SK-N-SH (cell line): Measurements from ENCODE around the gene DNAH10. TPM values are rescaled to one million over a fixed set of nuclear protein-coding genes. Genes with fewer than 3 reads are reported as not detected.

Experiments used
- CTCF ChIA-PET: fragments of 300-600, 350-600 bp; formaldehyde crosslinking; extraction: SDS; loops from one replicate; lab custom pipeline; 2021; lab: Yijun Ruan, JAX
- POLR2A ChIA-PET: fragments of 350-600 bp; sonication (Branson Sonifier 250); formaldehyde crosslinking; extraction: SDS; loops from one replicate; lab custom pipeline; 2020; ENCODE audit warnings: antibody characterized with exemption, inconsistent platforms; lab: Yijun Ruan, JAX
- DNase-seq: peaks from one replicate; pipeline ENCODE4 v3.0.0; 2012
- H2AFZ ChIP-seq: fragments of 200-600 bp; sonication (generic); 2 replicates; pipeline ENCODE4 v1.8.1; 2016; ENCODE audit warnings: antibody characterized with exemption, mild to moderate bottlenecking, low read depth
- H3F3A ChIP-seq: fragments of 200-600 bp; sonication (generic); replicated peaks from 2 replicates; pipeline ENCODE3; 2016; ENCODE audit warnings: antibody characterized with exemption, mild to moderate bottlenecking; ENCODE audit not compliant: insufficient read depth
- H3K27ac ChIP-seq, 2 experiments: fragments of 200-500 bp in 1 of 2; fragments of 200-600 bp in 1 of 2; sonication (Bioruptor generic) in 1 of 2; sonication (generic), shearing (Covaris generic) in 1 of 2; 2 replicates each; pipeline versions ENCODE4 v1.5.1 to v1.6.1; 2014 to 2016; ENCODE audit warnings: low read depth in 2 of 2, inconsistent platforms in 1 of 2, low read length in 1 of 2, mild to moderate bottlenecking in 1 of 2, mixed read lengths in 1 of 2
- H3K27me3 ChIP-seq: fragments of 200-600 bp; sonication (generic), shearing (Covaris generic); 2 replicates; pipeline ENCODE4 v1.6.1; 2016; ENCODE audit warnings: mixed run types; ENCODE audit not compliant: insufficient read depth
- H3K36me3 ChIP-seq, 2 experiments: fragments of 200-500 bp in 1 of 2; fragments of 200-600 bp in 1 of 2; sonication (Bioruptor generic) in 1 of 2; sonication (generic) in 1 of 2; replicated peaks in 1 of 2; 2 replicates each; pipeline versions ENCODE3 to v1.5.1; 2014 to 2016; ENCODE audit warnings: low read length in 1 of 2, mild to moderate bottlenecking in 1 of 2; ENCODE audit not compliant: insufficient read depth in 2 of 2, control insufficient read depth in 1 of 2
- H3K4me1 ChIP-seq, 2 experiments: fragments of 200-500 bp in 1 of 2; fragments of 200-600 bp in 1 of 2; sonication (Bioruptor generic) in 1 of 2; sonication (generic), shearing (Covaris generic) in 1 of 2; 2 replicates each; pipeline versions ENCODE4 v1.5.1 to v1.6.1; 2014 to 2016; ENCODE audit warnings: low read depth in 1 of 2, low read length in 1 of 2, mixed run types in 1 of 2; ENCODE audit not compliant: insufficient read depth in 2 of 2, control insufficient read depth in 1 of 2
- H3K4me2 ChIP-seq: fragments of 200-600 bp; sonication (generic), shearing (Covaris generic); 2 replicates; pipeline ENCODE4 v1.6.1; 2017; ENCODE audit warnings: mixed run types
- H3K4me3 ChIP-seq, 2 experiments: fragments of 200-500 bp in 1 of 2; fragments of 200-600 bp in 1 of 2; sonication (Bioruptor generic) in 1 of 2; sonication (generic), shearing (Covaris generic) in 1 of 2; 2 replicates each; pipeline versions ENCODE4 v1.5.1 to v1.8.1; 2014 to 2016; ENCODE audit warnings: low read depth in 2 of 2, inconsistent platforms in 1 of 2, low read length in 1 of 2, mild to moderate bottlenecking in 1 of 2, mixed read lengths in 1 of 2, moderate library complexity in 1 of 2
- H3K79me2 ChIP-seq: fragments of 200-600 bp; sonication (generic); 2 replicates; pipeline ENCODE4 v1.8.1; 2017; ENCODE audit warnings: mild to moderate bottlenecking; ENCODE audit not compliant: insufficient read depth
- H3K9ac ChIP-seq: fragments of 200-600 bp; sonication (generic); 2 replicates; pipeline ENCODE4 v1.6.1; 2017; ENCODE audit warnings: mixed run types
- H3K9me2 ChIP-seq: fragments of 200-600 bp; sonication (generic); 2 replicates; pipeline ENCODE4 v1.6.1; 2017; ENCODE audit warnings: mixed run types
- H3K9me3 ChIP-seq: fragments of 200-600 bp; sonication (generic); 2 replicates; pipeline ENCODE4 v1.6.1; 2017; ENCODE audit warnings: mixed run types, mild to moderate bottlenecking, moderate library complexity
- H4K20me1 ChIP-seq: fragments of 200-600 bp; sonication (generic); 2 replicates; pipeline ENCODE4 v1.6.1; 2017; ENCODE audit warnings: mild to moderate bottlenecking, mixed run types; ENCODE audit not compliant: insufficient read depth
- ELF1 ChIP-seq: IDR thresholded peaks from 2 replicates; pipeline ENCODE4 v1.4.0; 2012
- EZH2phosphoT487 ChIP-seq: fragments of 200-600 bp; sonication (generic); IDR thresholded peaks from 2 replicates; pipeline ENCODE4 v1.6.1; 2017; ENCODE audit warnings: low read depth, mixed run types, mild to moderate bottlenecking, antibody characterized with exemption, moderate library complexity, borderline replicate concordance
- FOSL2 ChIP-seq: IDR thresholded peaks from 2 replicates; pipeline ENCODE4 v1.4.0; 2012; ENCODE audit warnings: low read depth, mild to moderate bottlenecking, moderate library complexity, borderline replicate concordance
- FOXM1 ChIP-seq: IDR thresholded peaks from 2 replicates; pipeline ENCODE4 v1.4.0; 2012; ENCODE audit warnings: low read depth, mild to moderate bottlenecking
- MEF2A ChIP-seq: IDR thresholded peaks from 2 replicates; pipeline ENCODE4 v1.4.0; 2012; ENCODE audit warnings: low read depth, borderline replicate concordance
- MXI1 ChIP-seq: IDR thresholded peaks from 2 replicates; pipeline ENCODE4 v1.6.1; 2012; ENCODE audit warnings: mild to moderate bottlenecking, low read depth, low read length, improper control_type of control experiment
- RAD21 ChIP-seq: IDR thresholded peaks from 2 replicates; pipeline ENCODE4 v1.6.1; 2012; ENCODE audit warnings: mild to moderate bottlenecking, low read length
- RFX5 ChIP-seq: IDR thresholded peaks from 2 replicates; pipeline ENCODE4 v1.6.1; 2012; ENCODE audit warnings: mild to moderate bottlenecking, improper control_type of control experiment, low read length
- TCF12 ChIP-seq: IDR thresholded peaks from 2 replicates; pipeline ENCODE4 v1.4.0; 2012
- YY1 ChIP-seq: IDR thresholded peaks from 2 replicates; pipeline ENCODE4 v1.4.0; 2012; ENCODE audit warnings: low read depth, mild to moderate bottlenecking
- WGBS: methylation state at CpG from one replicate; pipeline ENCODE4 v1.1.6; 2017; ENCODE audit warnings: low lambda C conversion rate; 5-methylcytosine and 5-hydroxymethylcytosine counted together
- polyA plus RNA-seq, 3 experiments: library from polyadenylated mRNA; depleted of rRNA; stranded (reverse); fragments of >200 nt; gene quantifications; 2 replicates each; pipeline ENCODE4 v1.2.3, GENCODE V29; 2012
- TF ChIP-seq, protein P1 (sequence below): fragments of 200-600 bp; sonication (generic); IDR thresholded peaks from 2 replicates; pipeline ENCODE4 v1.6.1; 2017; ENCODE audit warnings: antibody characterized with exemption, mild to moderate bottlenecking, moderate library complexity
- TF ChIP-seq, protein P2 (sequence below): fragments of 150-350 bp; IDR thresholded peaks from 2 replicates; pipeline ENCODE4 v1.6.1; 2016; ENCODE audit warnings: mild to moderate bottlenecking, low read depth, low read length

The DNAH10 gene
- polyA plus RNA-seq, 1 of the 3 experiments (the other 2 are of a cell fraction): 0.13 TPM

DNA sequence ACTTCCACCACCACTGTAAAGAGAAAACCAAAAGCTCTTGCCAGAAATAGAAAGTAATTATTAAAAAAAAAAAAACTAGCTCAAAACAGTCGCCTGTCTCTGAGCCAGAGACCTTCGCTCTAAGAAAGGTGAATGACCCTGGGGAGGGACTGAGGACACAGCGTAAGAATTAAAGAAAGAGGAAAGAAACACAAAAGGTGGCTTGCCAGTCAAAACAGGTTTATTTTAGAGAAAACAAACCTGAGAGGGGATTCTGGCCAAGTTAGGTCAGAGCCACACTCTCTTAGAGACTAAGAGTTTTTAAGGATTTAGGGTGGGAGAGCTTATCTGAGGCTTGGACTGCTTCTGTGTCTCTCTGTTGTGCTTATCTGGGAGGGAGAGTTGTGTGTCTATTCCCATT is 66.0 kb downstream of the DNAH10 start:
- H3K9ac ChIP-seq: no peak overlapping the region
- H3F3A ChIP-seq: no peaks in the 10 kb centered on the region
- ChIA-PET CTCF (interaction anchor here (1.4 kb wide), 1 partner anchor 77 kb away, joined by 3 read pairs; no protein-coding TSS in a partner anchor), POLR2A (no interaction called here)
- no peaks in the 10 kb centered on the region for H3K36me3 ChIP-seq
- TF ChIP-seq FOSL2: no peak
- no peak for TF ChIP-seq FOXM1
- no peak for TF ChIP-seq YY1
- TF ChIP-seq TCF12: no peak
- no peak for TF ChIP-seq ELF1
- no peak for TF ChIP-seq RFX5
- TF ChIP-seq EZH2phosphoT487: no peak
- TF ChIP-seq, protein P1, sequence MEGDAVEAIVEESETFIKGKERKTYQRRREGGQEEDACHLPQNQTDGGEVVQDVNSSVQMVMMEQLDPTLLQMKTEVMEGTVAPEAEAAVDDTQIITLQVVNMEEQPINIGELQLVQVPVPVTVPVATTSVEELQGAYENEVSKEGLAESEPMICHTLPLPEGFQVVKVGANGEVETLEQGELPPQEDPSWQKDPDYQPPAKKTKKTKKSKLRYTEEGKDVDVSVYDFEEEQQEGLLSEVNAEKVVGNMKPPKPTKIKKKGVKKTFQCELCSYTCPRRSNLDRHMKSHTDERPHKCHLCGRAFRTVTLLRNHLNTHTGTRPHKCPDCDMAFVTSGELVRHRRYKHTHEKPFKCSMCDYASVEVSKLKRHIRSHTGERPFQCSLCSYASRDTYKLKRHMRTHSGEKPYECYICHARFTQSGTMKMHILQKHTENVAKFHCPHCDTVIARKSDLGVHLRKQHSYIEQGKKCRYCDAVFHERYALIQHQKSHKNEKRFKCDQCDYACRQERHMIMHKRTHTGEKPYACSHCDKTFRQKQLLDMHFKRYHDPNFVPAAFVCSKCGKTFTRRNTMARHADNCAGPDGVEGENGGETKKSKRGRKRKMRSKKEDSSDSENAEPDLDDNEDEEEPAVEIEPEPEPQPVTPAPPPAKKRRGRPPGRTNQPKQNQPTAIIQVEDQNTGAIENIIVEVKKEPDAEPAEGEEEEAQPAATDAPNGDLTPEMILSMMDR: no peak
- TF ChIP-seq RAD21: no peak
- no peak for TF ChIP-seq MEF2A
- TF ChIP-seq, protein P2, sequence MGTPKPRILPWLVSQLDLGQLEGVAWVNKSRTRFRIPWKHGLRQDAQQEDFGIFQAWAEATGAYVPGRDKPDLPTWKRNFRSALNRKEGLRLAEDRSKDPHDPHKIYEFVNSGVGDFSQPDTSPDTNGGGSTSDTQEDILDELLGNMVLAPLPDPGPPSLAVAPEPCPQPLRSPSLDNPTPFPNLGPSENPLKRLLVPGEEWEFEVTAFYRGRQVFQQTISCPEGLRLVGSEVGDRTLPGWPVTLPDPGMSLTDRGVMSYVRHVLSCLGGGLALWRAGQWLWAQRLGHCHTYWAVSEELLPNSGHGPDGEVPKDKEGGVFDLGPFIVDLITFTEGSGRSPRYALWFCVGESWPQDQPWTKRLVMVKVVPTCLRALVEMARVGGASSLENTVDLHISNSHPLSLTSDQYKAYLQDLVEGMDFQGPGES: no peak
- no peak for TF ChIP-seq MXI1
- H3K9me2 ChIP-seq: no peaks in the 10 kb centered on the region
- no peak overlapping the region for H3K27ac ChIP-seq
- no peaks in the 10 kb centered on the region for H3K4me1 ChIP-seq
- H2AFZ ChIP-seq: no peak overlapping the region
- no peaks in the 10 kb centered on the region for H3K27me3 ChIP-seq
- H3K4me3 ChIP-seq: no peak overlapping the region
- DNase-seq: no peak
- H3K79me2 ChIP-seq: no peaks in the 10 kb centered on the region
- H3K4me2 ChIP-seq: no peak overlapping the region
- H4K20me1 ChIP-seq: no peaks in the 10 kb centered on the region
- whole genome bisulfite sequencing: 35% methylated on average over 3 of the region's 3 CpGs
- no peaks in the 10 kb centered on the region for H3K9me3 ChIP-seq

DNA sequence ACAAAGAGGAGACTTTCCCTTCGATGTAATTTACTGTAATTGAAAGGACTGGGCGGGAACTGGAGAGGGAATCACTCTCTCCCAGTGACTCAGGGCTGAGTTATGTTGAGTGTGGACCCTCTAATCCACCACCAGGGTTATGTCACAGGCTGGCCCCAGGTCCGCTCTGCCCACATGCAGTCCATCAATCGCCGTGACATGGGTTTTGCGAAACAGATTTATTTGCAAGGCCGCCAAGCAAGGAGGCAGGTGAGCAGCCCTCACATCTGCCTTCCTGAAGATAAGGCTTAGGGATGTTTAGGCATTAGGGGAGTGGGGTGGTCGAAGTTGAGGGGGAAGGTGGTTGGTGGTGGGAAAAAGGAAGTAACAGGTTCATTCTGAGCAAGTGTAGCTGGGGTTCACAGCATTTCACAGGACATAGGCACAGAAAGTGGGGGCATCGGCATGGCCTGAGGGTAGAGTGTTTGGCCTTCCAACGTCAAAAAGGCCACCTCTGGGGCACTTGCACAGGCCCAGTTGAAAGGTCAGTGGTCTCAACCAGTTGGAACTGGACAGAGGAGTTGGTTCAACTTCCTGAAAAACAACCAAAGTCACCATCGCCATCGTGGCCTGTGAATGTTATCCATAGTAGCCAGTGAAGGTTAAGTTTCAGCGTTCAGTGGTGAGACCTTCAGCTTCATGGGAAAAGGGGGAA is 66.9 kb downstream of the DNAH10 start:
- no peak for DNase-seq
- Histone ChIP-seq H3K27me3 (no peaks in the 10 kb centered on the region), H3F3A (no peaks in the 10 kb centered on the region), H3K9me3 (no peaks in the 10 kb centered on the region), H3K9ac (no peak overlapping the region), H3K4me2 (no peak overlapping the region), H3K4me1 (no peaks in the 10 kb centered on the region), H2AFZ (no peak overlapping the region), H3K9me2 (no peaks in the 10 kb centered on the region), H3K27ac (no peak overlapping the region), H3K4me3 (no peak overlapping the region), H3K36me3 (no peaks in the 10 kb centered on the region), H4K20me1 (no peaks in the 10 kb centered on the region), H3K79me2 (no peaks in the 10 kb centered on the region)
- 66% methylated on average over 13 of the region's 13 CpGs for WGBS
- ChIA-PET CTCF (no interaction called here), POLR2A (no interaction called here)
- no peak for TF ChIP-seq MXI1
